ENCODE measurements around the gene TTC38.

Gene TTC38

DNA sequence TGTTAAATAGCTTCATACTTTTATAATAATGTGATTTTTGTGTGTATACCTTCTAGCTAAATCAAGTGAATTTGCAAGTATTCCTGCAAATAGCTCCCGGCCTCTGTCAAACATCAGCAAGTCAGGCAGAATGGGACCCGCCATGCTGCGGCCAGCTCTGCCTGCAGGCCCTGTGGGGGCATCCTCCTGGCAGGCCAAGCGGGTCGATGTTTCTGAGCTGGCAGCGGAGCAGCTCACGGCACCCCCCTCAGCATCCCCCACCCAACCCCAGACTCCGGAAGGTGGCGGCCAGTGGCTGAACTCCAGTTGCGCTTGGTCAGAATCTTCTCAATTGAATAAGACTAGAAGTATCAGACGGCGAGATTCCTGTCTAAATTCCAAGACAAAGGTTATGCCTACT, 48.2 kb downstream of the TTC38 start:
- Histone ChIP-seq H3K4me3 (ENCODE audit: low read length) (no peak overlapping the region), H4K20me1 (ENCODE audit: control insufficient read depth, insufficient read depth, low read depth, low read length) (peaks cover 4% of the 10 kb centered on the region; the same call in 1 of the 2 replicates), H3K36me3 (ENCODE audit: control insufficient read depth, low read length) (peaks cover 85% of the 10 kb centered on the region), H3K27ac (ENCODE audit: low read depth, low read length) (no peak overlapping the region), H3F3A (ENCODE audit: control insufficient read depth, insufficient read depth) (no peaks in the 10 kb centered on the region), H3K79me2 (ENCODE audit: control insufficient read depth, low read length) (peaks cover 58% of the 10 kb centered on the region), H3K27me3 (ENCODE audit: control insufficient read depth, low read length) (no peaks in the 10 kb centered on the region), H3K9me3 (ENCODE audit: control insufficient read depth, insufficient read depth, low read length) (no peaks in the 10 kb centered on the region), H3K4me2 (ENCODE audit: low read length) (no peak overlapping the region), H3K4me1 (ENCODE audit: control insufficient read depth, low read length) (no peaks in the 10 kb centered on the region), H3K9me2 (replicated peaks; ENCODE audit: control insufficient read depth, low read length) (no peaks in the 10 kb centered on the region)
- TF ChIP-seq CTCF (IDR thresholded peaks at IDR 0.05; ENCODE audit: low read depth, low read length, poor library complexity, severe bottlenecking), result no peak
- TF ChIP-seq EZH2phosphoT487 (IDR thresholded peaks at IDR 0.05; ENCODE audit: borderline replicate concordance, low read length), result no peak

GRCh38 chr22:46317646-46318045, 49.8 kb downstream of the TTC38 start:
- H3K27me3 ChIP-seq (ENCODE audit: control insufficient read depth, low read length), result no peaks in the 10 kb centered on the region
- H3F3A ChIP-seq (ENCODE audit: control insufficient read depth, insufficient read depth), result no peaks in the 10 kb centered on the region
- TF ChIP-seq EZH2phosphoT487 (IDR thresholded peaks at IDR 0.05; ENCODE audit: borderline replicate concordance, low read length), result no peak
- TF ChIP-seq CTCF (IDR thresholded peaks at IDR 0.05; ENCODE audit: low read depth, low read length, poor library complexity, severe bottlenecking), result no peak
- H3K79me2 ChIP-seq (ENCODE audit: control insufficient read depth, low read length), result peaks cover 55% of the 10 kb centered on the region
- H4K20me1 ChIP-seq (ENCODE audit: control insufficient read depth, insufficient read depth, low read depth, low read length), result peaks cover 4% of the 10 kb centered on the region; the same call in 1 of the 2 replicates
- no peak overlapping the region for H3K27ac ChIP-seq (ENCODE audit: low read depth, low read length)
- H3K9me2 ChIP-seq (replicated peaks; ENCODE audit: control insufficient read depth, low read length), result no peaks in the 10 kb centered on the region
- H3K9me3 ChIP-seq (ENCODE audit: control insufficient read depth, insufficient read depth, low read length), result no peaks in the 10 kb centered on the region
- H3K36me3 ChIP-seq (ENCODE audit: control insufficient read depth, low read length), result peaks cover 79% of the 10 kb centered on the region
- no peaks in the 10 kb centered on the region for H3K4me1 ChIP-seq (ENCODE audit: control insufficient read depth, low read length)
- no peak overlapping the region for H3K4me3 ChIP-seq (ENCODE audit: low read length)
- no peak overlapping the region for H3K4me2 ChIP-seq (ENCODE audit: low read length)

GRCh38 chr22:46318576-46318975, 50.8 kb downstream of the TTC38 start:
- Histone ChIP-seq H3K4me1 (ENCODE audit: control insufficient read depth, low read length) (no peaks in the 10 kb centered on the region), H3K27me3 (ENCODE audit: control insufficient read depth, low read length) (no peaks in the 10 kb centered on the region), H3K4me3 (ENCODE audit: low read length) (no peak overlapping the region), H3K9me3 (ENCODE audit: control insufficient read depth, insufficient read depth, low read length) (no peaks in the 10 kb centered on the region), H4K20me1 (ENCODE audit: control insufficient read depth, insufficient read depth, low read depth, low read length) (peaks cover 4% of the 10 kb centered on the region; the same call in 1 of the 2 replicates), H3K27ac (ENCODE audit: low read depth, low read length) (no peak overlapping the region), H3K4me2 (ENCODE audit: low read length) (no peak overlapping the region), H3K9me2 (replicated peaks; ENCODE audit: control insufficient read depth, low read length) (no peaks in the 10 kb centered on the region), H3F3A (ENCODE audit: control insufficient read depth, insufficient read depth) (no peaks in the 10 kb centered on the region), H3K79me2 (ENCODE audit: control insufficient read depth, low read length) (peaks cover 55% of the 10 kb centered on the region), H3K36me3 (ENCODE audit: control insufficient read depth, low read length) (peaks cover 87% of the 10 kb centered on the region)
- TF ChIP-seq EZH2phosphoT487 (IDR thresholded peaks at IDR 0.05; ENCODE audit: borderline replicate concordance, low read length) (no peak), CTCF (IDR thresholded peaks at IDR 0.05; ENCODE audit: low read depth, low read length, poor library complexity, severe bottlenecking) (no peak)
